ENCODE results near the gene XG.
A peak's percentile ranks its signal among the peaks of the same experiment; 100 is the strongest.

Gene XG

DNA sequence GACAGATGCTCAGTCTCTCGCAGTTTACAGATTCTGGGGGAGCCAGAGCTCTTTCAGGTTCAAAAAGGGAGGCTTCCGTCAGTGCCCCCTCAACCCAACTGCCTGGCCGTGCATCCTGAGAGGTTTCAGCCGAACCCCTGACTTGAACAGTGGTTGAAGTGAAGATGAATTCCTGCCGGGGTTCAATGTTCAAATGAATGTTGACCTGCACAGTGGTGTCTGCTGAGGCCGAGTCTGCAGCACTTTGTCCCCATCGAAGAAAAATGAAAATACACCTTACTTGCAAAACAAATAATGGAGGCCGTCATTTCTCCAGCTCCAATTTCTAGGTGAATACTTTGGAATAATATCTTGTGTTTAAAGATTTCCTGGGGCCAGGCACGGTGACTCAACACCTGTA lies 110.6 kb downstream of the XG start:
- H3K27me3 Mint-ChIP-seq (ENCODE audit: low read depth): no peaks in the 10 kb centered on the region
- no peak for TF ChIP-seq CTCF (IDR thresholded peaks at IDR 0.05; ENCODE audit: unreplicated experiment in 3 of 3)
- H3K36me3 Mint-ChIP-seq (ENCODE audit: low read depth): peaks cover 73% of the 10 kb centered on the region
- peaks cover 3% of the 10 kb centered on the region for H3K9me3 Mint-ChIP-seq
- H3K27ac Mint-ChIP-seq: no peak overlapping the region
- no peaks in the 10 kb centered on the region for H3K4me1 Mint-ChIP-seq
- no peak overlapping the region for H3K4me3 Mint-ChIP-seq

GRCh38 chrX:2863646-2864045 lies 111.8 kb downstream of the XG start:
- no peaks in the 10 kb centered on the region for H3K4me1 Mint-ChIP-seq

More at GRCh38 chrX:2863646-2864045, 111.8 kb downstream of the XG start:
- Mint-ChIP-seq H3K9me3 (peaks cover 4% of the 10 kb centered on the region), H3K4me3 (no peak overlapping the region), H3K36me3 (ENCODE audit: low read depth) (peaks cover 75% of the 10 kb centered on the region), H3K27ac (peak overlapping the region in 2 of 3 experiments; percentile 60 to 87), H3K27me3 (ENCODE audit: low read depth) (no peaks in the 10 kb centered on the region)
- no peak for TF ChIP-seq CTCF (IDR thresholded peaks at IDR 0.05; ENCODE audit: unreplicated experiment in 3 of 3)
